CD8-positive, alpha-beta memory T cell (primary cell): Measurements from ENCODE around the gene PDE8B. TPM values are rescaled to one million over a fixed set of nuclear protein-coding genes. Genes with fewer than 3 reads are reported as not detected.
A peak's percentile ranks its signal among the peaks of the same experiment; 100 is the strongest.

Source experiments
- CTCF ChIA-PET: fragments of 350-600 bp; sonication (Branson Sonifier 250); formaldehyde crosslinking; loops from one replicate; lab custom pipeline; 2021; ENCODE audit warnings: antibody characterized with exemption; lab: Charles Lee
- POLR2A ChIA-PET: fragments of 350-600 bp; sonication (Branson Sonifier 250); formaldehyde crosslinking; loops from one replicate; lab custom pipeline; 2021; ENCODE audit warnings: antibody characterized with exemption; lab: Charles Lee
- DNase-seq, 5 donors: peaks; one replicate each; pipeline versions ENCODE4 v3.0.0 to v3.0.0-alpha.2; 2020 to 2022; ENCODE audit warnings: mixed read lengths in 1 of 5
- H3K27ac ChIP-seq: one replicate; pipeline ENCODE4 v1.7.0; 2013; ENCODE audit warnings: low read depth, mild to moderate bottlenecking, low read length, moderate library complexity
- H3K27me3 ChIP-seq: 2 replicates; pipeline ENCODE4 v1.7.0; 2013; ENCODE audit warnings: low read length, mild to moderate bottlenecking; ENCODE audit not compliant: insufficient read depth, poor library complexity, severe bottlenecking
- H3K36me3 ChIP-seq: 2 replicates; pipeline ENCODE4 v1.7.0; 2013; ENCODE audit warnings: mild to moderate bottlenecking, low read length, moderate library complexity; ENCODE audit not compliant: insufficient read depth
- H3K4me1 ChIP-seq: 2 replicates; pipeline ENCODE4 v1.7.0; 2013; ENCODE audit warnings: mild to moderate bottlenecking, low read length, moderate library complexity; ENCODE audit not compliant: insufficient read depth
- H3K4me3 ChIP-seq: 2 replicates; pipeline ENCODE4 v1.7.0; 2013; ENCODE audit warnings: mild to moderate bottlenecking, low read length
- H3K9me3 ChIP-seq: 2 replicates; pipeline ENCODE4 v1.7.0; 2013; ENCODE audit warnings: mild to moderate bottlenecking, low read length
- H3K27ac Mint-ChIP-seq, 8 donors: one replicate each; pipeline ENCODE4 v1.8.0; 2020 to 2021; ENCODE audit warnings: mixed read lengths in 8 of 8, mild to moderate bottlenecking in 6 of 8, inconsistent platforms in 3 of 8, moderate library complexity in 3 of 8
- H3K27me3 Mint-ChIP-seq, 2 donors: one replicate each; pipeline ENCODE4 v1.8.0; 2020 to 2021; ENCODE audit warnings: mixed read lengths in 2 of 2, mild to moderate bottlenecking in 1 of 2, moderate library complexity in 1 of 2
- H3K36me3 Mint-ChIP-seq, 3 donors: one replicate each; pipeline ENCODE4 v1.8.0; 2020 to 2021; ENCODE audit warnings: mixed read lengths in 3 of 3, inconsistent platforms in 1 of 3, mild to moderate bottlenecking in 1 of 3
- H3K4me1 Mint-ChIP-seq, 3 donors: one replicate each; pipeline ENCODE4 v1.8.0; 2020 to 2021; ENCODE audit warnings: mixed read lengths in 3 of 3, inconsistent platforms in 1 of 3, mild to moderate bottlenecking in 1 of 3
- H3K4me3 Mint-ChIP-seq, 7 donors: one replicate each; pipeline ENCODE4 v1.8.0; 2020 to 2021; ENCODE audit warnings: mixed read lengths in 7 of 7, mild to moderate bottlenecking in 6 of 7, moderate library complexity in 4 of 7, inconsistent platforms in 2 of 7
- H3K9me3 Mint-ChIP-seq, 5 donors: one replicate each; pipeline ENCODE4 v1.8.0; 2020 to 2022; ENCODE audit warnings: mixed read lengths in 5 of 5, mild to moderate bottlenecking in 3 of 5, moderate library complexity in 2 of 5, inconsistent platforms in 1 of 5
- polyA plus RNA-seq: library from polyadenylated mRNA; unstranded; fragments of 300-500 nt; fragmentation: Illumina TruSeq; gene quantifications from one replicate; pipeline ENCODE4 v1.2.3, GENCODE V29; 2021
- total RNA-seq, 2 experiments: library from RNA; stranded (reverse); gene quantifications; one replicate each; pipeline ENCODE4 v1.2.3, GENCODE V29; 2021

PDE8B gene
- not detected for total RNA-seq
- polyA plus RNA-seq = 0.07 TPM

GRCh38 chr5:77210091-77210963 is at the start of gene PDE8B:
PDE8B (plus strand) TSS chr5:77210680; CDS start chr5:77210926, 246 bp downstream.
- H3K27ac ChIP-seq = no peak within 1 kb of the TSS
- H3K27ac Mint-ChIP-seq = peak within 1 kb of the TSS in 3 of 8 donors; percentile 30 to 72 (median 41)
- peaks cover 0 to 3% (median 2%) of the 10 kb centered on the region in 3 donors for H3K36me3 Mint-ChIP-seq
- no peaks in the 10 kb centered on the region for H3K4me1 ChIP-seq
- ChIA-PET CTCF (no interaction called here), POLR2A (no interaction called here)
- no peak within 1 kb of the TSS for H3K4me3 ChIP-seq
- peak in 1 of 5 donors; percentile 34 for DNase-seq
- no peaks in the 10 kb centered on the region for H3K9me3 ChIP-seq
- peaks cover 11 to 15% (median 12%) of the 10 kb centered on the region in 3 donors for H3K4me1 Mint-ChIP-seq
- H3K4me3 Mint-ChIP-seq = peak within 1 kb of the TSS; percentile 44 to 88 (median 76)
- H3K36me3 ChIP-seq = no peaks in the 10 kb centered on the region
- peaks cover 27 to 66% of the 10 kb centered on the region in 2 donors for H3K27me3 Mint-ChIP-seq
- H3K9me3 Mint-ChIP-seq = peaks cover 0 to 2% (median 0%) of the 10 kb centered on the region in 5 donors
- peaks cover 13% of the 10 kb centered on the region for H3K27me3 ChIP-seq

GRCh38 chr5:77163453-77163852 is 47.0 kb upstream of the PDE8B start:
- H3K4me3 ChIP-seq = no peak overlapping the region
- H3K27ac ChIP-seq = no peak overlapping the region
- H3K4me1 ChIP-seq = no peaks in the 10 kb centered on the region
- peaks cover 6 to 29% of the 10 kb centered on the region in 2 donors for H3K27me3 Mint-ChIP-seq
- no peak overlapping the region for H3K4me3 Mint-ChIP-seq
- peaks cover 0 to 7% (median 0%) of the 10 kb centered on the region in 5 donors for H3K9me3 Mint-ChIP-seq
- no peaks in the 10 kb centered on the region for H3K36me3 ChIP-seq
- H3K9me3 ChIP-seq = no peaks in the 10 kb centered on the region
- ChIA-PET CTCF (no interaction called here), POLR2A (no interaction called here)
- no peaks in the 10 kb centered on the region for H3K36me3 Mint-ChIP-seq
- H3K4me1 Mint-ChIP-seq = no peaks in the 10 kb centered on the region
- no peaks in the 10 kb centered on the region for H3K27me3 ChIP-seq
- no peak overlapping the region for H3K27ac Mint-ChIP-seq
- DNase-seq = no peak

- Histone ChIP-seq H3K27me3 (peaks cover 3% of the 10 kb centered on the region), H3K9me3 (no peaks in the 10 kb centered on the region), H3K4me3 (no peak overlapping the region), H3K36me3 (no peaks in the 10 kb centered on the region), H3K27ac (no peak overlapping the region), H3K4me1 (no peaks in the 10 kb centered on the region)
- DNase-seq = no peak
- H3K27ac Mint-ChIP-seq = no peak overlapping the region
- peaks cover 0 to 3% (median 0%) of the 10 kb centered on the region in 5 donors for H3K9me3 Mint-ChIP-seq
- H3K27me3 Mint-ChIP-seq = peaks cover 13 to 33% of the 10 kb centered on the region in 2 donors
- H3K4me3 Mint-ChIP-seq = no peak overlapping the region
- no peaks in the 10 kb centered on the region for H3K36me3 Mint-ChIP-seq
- no peaks in the 10 kb centered on the region for H3K4me1 Mint-ChIP-seq
- ChIA-PET CTCF (no interaction called here), POLR2A (no interaction called here)
Measured at GRCh38 chr5:77167063-77167462, 43.4 kb upstream of the PDE8B start.

- DNase-seq = no peak
Measured at GRCh38 chr5:77167695-77168121, 42.8 kb upstream of the PDE8B start.

GRCh38 chr5:77168161-77168878 is 42.2 kb upstream of the PDE8B start:
- POLR2A ChIA-PET = no interaction called here
- no peaks in the 10 kb centered on the region for H3K4me1 ChIP-seq
- CTCF ChIA-PET = no interaction called here
- Mint-ChIP-seq H3K27me3 (peaks cover 13 to 24% of the 10 kb centered on the region in 2 donors), H3K9me3 (no peaks in the 10 kb centered on the region), H3K36me3 (no peaks in the 10 kb centered on the region), H3K4me1 (no peaks in the 10 kb centered on the region), H3K27ac (no peak overlapping the region), H3K4me3 (no peak overlapping the region)
- H3K27ac ChIP-seq = no peak overlapping the region
- H3K4me3 ChIP-seq = no peak overlapping the region
- H3K9me3 ChIP-seq = no peaks in the 10 kb centered on the region
- H3K27me3 ChIP-seq = peaks cover 5% of the 10 kb centered on the region
- no peaks in the 10 kb centered on the region for H3K36me3 ChIP-seq
- DNase-seq = no peak

More at GRCh38 chr5:77167695-77168121, 42.8 kb upstream of the PDE8B start:
- ChIA-PET CTCF (no interaction called here), POLR2A (no interaction called here)
- H3K27ac ChIP-seq = no peak overlapping the region
- no peaks in the 10 kb centered on the region for H3K4me1 ChIP-seq
- Mint-ChIP-seq H3K27ac (no peak overlapping the region), H3K36me3 (no peaks in the 10 kb centered on the region), H3K4me1 (no peaks in the 10 kb centered on the region), H3K4me3 (no peak overlapping the region), H3K27me3 (peaks cover 13 to 28% of the 10 kb centered on the region in 2 donors), H3K9me3 (peaks cover 0 to 2% (median 0%) of the 10 kb centered on the region in 5 donors)
- H3K9me3 ChIP-seq = no peaks in the 10 kb centered on the region
- H3K4me3 ChIP-seq = no peak overlapping the region
- H3K27me3 ChIP-seq = peaks cover 5% of the 10 kb centered on the region
- H3K36me3 ChIP-seq = no peaks in the 10 kb centered on the region

- ChIA-PET CTCF (no interaction called here), POLR2A (no interaction called here)
- no peak for DNase-seq
- Histone ChIP-seq H3K9me3 (no peaks in the 10 kb centered on the region), H3K4me1 (no peaks in the 10 kb centered on the region), H3K4me3 (no peak overlapping the region), H3K27me3 (peaks cover 5% of the 10 kb centered on the region), H3K27ac (no peak overlapping the region), H3K36me3 (no peaks in the 10 kb centered on the region)
- Mint-ChIP-seq H3K36me3 (no peaks in the 10 kb centered on the region), H3K4me3 (no peak overlapping the region), H3K4me1 (no peaks in the 10 kb centered on the region), H3K27me3 (peaks cover 8 to 24% of the 10 kb centered on the region in 2 donors), H3K27ac (no peak overlapping the region), H3K9me3 (no peaks in the 10 kb centered on the region)
Measured at GRCh38 chr5:77168879-77169244, 41.6 kb upstream of the PDE8B start.

- no peak for DNase-seq
- no peaks in the 10 kb centered on the region for H3K9me3 Mint-ChIP-seq
- H3K4me3 Mint-ChIP-seq = no peak overlapping the region
- ChIA-PET CTCF (no interaction called here), POLR2A (no interaction called here)
- no peaks in the 10 kb centered on the region for H3K4me1 ChIP-seq
- H3K9me3 ChIP-seq = no peaks in the 10 kb centered on the region
- H3K36me3 Mint-ChIP-seq = no peaks in the 10 kb centered on the region
- H3K4me3 ChIP-seq = no peak overlapping the region
- no peak overlapping the region for H3K27ac ChIP-seq
- no peaks in the 10 kb centered on the region for H3K36me3 ChIP-seq
- H3K27ac Mint-ChIP-seq = no peak overlapping the region
- H3K4me1 Mint-ChIP-seq = no peaks in the 10 kb centered on the region
- H3K27me3 Mint-ChIP-seq = peaks cover 7 to 24% of the 10 kb centered on the region in 2 donors
- H3K27me3 ChIP-seq = peaks cover 5% of the 10 kb centered on the region
Measured at GRCh38 chr5:77170196-77170890, 40.1 kb upstream of the PDE8B start.
